ENCODE data around the gene CLIP4. TPM values are rescaled to one million over a fixed set of nuclear protein-coding genes. Genes with fewer than 3 reads are reported as not detected.
"Not testable (repeated sequence)": the region's sequence is repeated elsewhere in the genome, so short reads cannot be mapped to it uniquely, and the experiment has no call there.

CLIP4 gene
- total RNA-seq, 2 experiments from 2014 or later = 25.1 to 26.6 TPM

- Mint-ChIP-seq H3K9me3 (peaks cover 10% of the 10 kb centered on the region), H3K4me1 (ENCODE audit: low read depth) (no peaks in the 10 kb centered on the region), H3K27ac (no peak overlapping the region), H3K27me3 (ENCODE audit: low read depth) (no peaks in the 10 kb centered on the region), H3K36me3 (ENCODE audit: low read depth) (no peaks in the 10 kb centered on the region), H3K4me3 (no peak overlapping the region)
- CTCF ChIA-PET = no interaction called here
- no peak for DNase-seq
- intact Hi-C loops (cut with micrococcal nuclease) = no loop called here
Measured at GRCh38 chr2:29079887-29080286, 35.3 kb upstream of the CLIP4 start.

GRCh38 chr2:29080886-29081743 lies 34.1 kb upstream of the CLIP4 start:
- CTCF ChIA-PET = interaction anchor here (0.6 kb wide), 1 partner anchor 116 kb away, joined by 4 read pairs; no protein-coding TSS in a partner anchor
- Mint-ChIP-seq H3K4me3 (no peak overlapping the region), H3K27ac (no peak overlapping the region)

GRCh38 chr2:29082804-29083495 lies 32.3 kb upstream of the CLIP4 start:
- Mint-ChIP-seq H3K27me3 (ENCODE audit: low read depth) (no peaks in the 10 kb centered on the region), H3K4me3 (no peak overlapping the region), H3K27ac (no peak overlapping the region), H3K9me3 (peaks cover 10% of the 10 kb centered on the region), H3K4me1 (ENCODE audit: low read depth) (no peaks in the 10 kb centered on the region), H3K36me3 (ENCODE audit: low read depth) (no peaks in the 10 kb centered on the region)
- CTCF ChIA-PET = no interaction called here
- intact Hi-C loops (cut with micrococcal nuclease) = no loop called here
- DNase-seq = no peak

More at GRCh38 chr2:29080886-29081743, 34.1 kb upstream of the CLIP4 start:
- intact Hi-C loops (cut with micrococcal nuclease) = no loop called here
- H3K36me3 Mint-ChIP-seq (ENCODE audit: low read depth) = no peaks in the 10 kb centered on the region
- no peaks in the 10 kb centered on the region for H3K4me1 Mint-ChIP-seq (ENCODE audit: low read depth)
- DNase-seq = no peak
- H3K27me3 Mint-ChIP-seq (ENCODE audit: low read depth) = no peaks in the 10 kb centered on the region
- H3K9me3 Mint-ChIP-seq = peaks cover 10% of the 10 kb centered on the region

GRCh38 chr2:29084554-29084953 lies 30.7 kb upstream of the CLIP4 start:
- intact Hi-C loops (cut with micrococcal nuclease) = no loop called here
- Mint-ChIP-seq H3K27ac (no peak overlapping the region), H3K4me3 (no peak overlapping the region), H3K4me1 (ENCODE audit: low read depth) (no peaks in the 10 kb centered on the region), H3K27me3 (ENCODE audit: low read depth) (no peaks in the 10 kb centered on the region), H3K9me3 (peaks cover 6% of the 10 kb centered on the region), H3K36me3 (ENCODE audit: low read depth) (no peaks in the 10 kb centered on the region)
- DNase-seq = no peak
- CTCF ChIA-PET = no interaction called here

GRCh38 chr2:29090311-29090710 lies 24.9 kb upstream of the CLIP4 start:
- CTCF ChIA-PET; H3K27me3 Mint-ChIP-seq (ENCODE audit: low read depth); H3K4me3 Mint-ChIP-seq; H3K36me3 Mint-ChIP-seq (ENCODE audit: low read depth); H3K4me1 Mint-ChIP-seq (ENCODE audit: low read depth); H3K27ac Mint-ChIP-seq; DNase-seq; H3K9me3 Mint-ChIP-seq; intact Hi-C loops (cut with micrococcal nuclease): not testable (repeated sequence)

GRCh38 chr2:29096969-29097368 lies 18.2 kb upstream of the CLIP4 start:
- no peak overlapping the region for H3K4me3 Mint-ChIP-seq
- DNase-seq = no peak
- no peaks in the 10 kb centered on the region for H3K36me3 Mint-ChIP-seq (ENCODE audit: low read depth)
- H3K4me1 Mint-ChIP-seq (ENCODE audit: low read depth) = no peaks in the 10 kb centered on the region
- no peaks in the 10 kb centered on the region for H3K27me3 Mint-ChIP-seq (ENCODE audit: low read depth)
- H3K27ac Mint-ChIP-seq = no peak overlapping the region
- H3K9me3 Mint-ChIP-seq = no peaks in the 10 kb centered on the region
- CTCF ChIA-PET = interaction anchor here (0.7 kb wide), 1 partner anchor 38 kb away, joined by 3 read pairs; no protein-coding TSS in a partner anchor
- intact Hi-C loops (cut with micrococcal nuclease) = no loop called here

- H3K9me3 Mint-ChIP-seq = no peaks in the 10 kb centered on the region
- intact Hi-C loops (cut with micrococcal nuclease) = no loop called here
- CTCF ChIA-PET = no interaction called here
- no peak overlapping the region for H3K27ac Mint-ChIP-seq
- H3K4me1 Mint-ChIP-seq (ENCODE audit: low read depth) = peaks cover 2% of the 10 kb centered on the region
- no peak for DNase-seq
- H3K27me3 Mint-ChIP-seq (ENCODE audit: low read depth) = no peaks in the 10 kb centered on the region
- no peak overlapping the region for H3K4me3 Mint-ChIP-seq
- no peaks in the 10 kb centered on the region for H3K36me3 Mint-ChIP-seq (ENCODE audit: low read depth)
Measured at GRCh38 chr2:29097569-29097968, 17.6 kb upstream of the CLIP4 start.

- Mint-ChIP-seq H3K27me3 (ENCODE audit: low read depth) (no peaks in the 10 kb centered on the region), H3K4me3 (no peak overlapping the region), H3K36me3 (ENCODE audit: low read depth) (no peaks in the 10 kb centered on the region), H3K27ac (no peak overlapping the region), H3K9me3 (no peaks in the 10 kb centered on the region), H3K4me1 (ENCODE audit: low read depth) (peaks cover 2% of the 10 kb centered on the region)
- intact Hi-C loops (cut with micrococcal nuclease) = no loop called here
- no peak for DNase-seq
- CTCF ChIA-PET = no interaction called here
Measured at GRCh38 chr2:29100564-29100963, 14.7 kb upstream of the CLIP4 start.

- no peak for DNase-seq
- Mint-ChIP-seq H3K4me1 (ENCODE audit: low read depth) (peaks cover 2% of the 10 kb centered on the region), H3K9me3 (no peaks in the 10 kb centered on the region), H3K4me3 (no peak overlapping the region), H3K27me3 (ENCODE audit: low read depth) (no peaks in the 10 kb centered on the region), H3K36me3 (ENCODE audit: low read depth) (no peaks in the 10 kb centered on the region), H3K27ac (no peak overlapping the region)
- CTCF ChIA-PET = interaction anchor here (0.6 kb wide), 1 partner anchor 18 kb away, joined by 5 read pairs; no protein-coding TSS in a partner anchor
- intact Hi-C loops (cut with micrococcal nuclease) = no loop called here
Measured at GRCh38 chr2:29104688-29105087, 10.5 kb upstream of the CLIP4 start.

GRCh38 chr2:29105375-29105774 lies 9.8 kb upstream of the CLIP4 start:
- Mint-ChIP-seq H3K27ac (no peak overlapping the region), H3K36me3 (ENCODE audit: low read depth) (no peaks in the 10 kb centered on the region), H3K27me3 (ENCODE audit: low read depth) (no peaks in the 10 kb centered on the region), H3K4me1 (ENCODE audit: low read depth) (peaks cover 4% of the 10 kb centered on the region), H3K4me3 (no peak overlapping the region), H3K9me3 (no peaks in the 10 kb centered on the region)
- intact Hi-C loops (cut with micrococcal nuclease) = no loop called here
- CTCF ChIA-PET = no interaction called here
- no peak for DNase-seq

GRCh38 chr2:29106256-29106655 lies 9.0 kb upstream of the CLIP4 start:
- H3K27ac Mint-ChIP-seq = no peak overlapping the region
- CTCF ChIA-PET = interaction anchor here (1.6 kb wide), 1 partner anchor 94 kb away, joined by 4 read pairs; no protein-coding TSS in a partner anchor
- no peaks in the 10 kb centered on the region for H3K27me3 Mint-ChIP-seq (ENCODE audit: low read depth)
- intact Hi-C loops (cut with micrococcal nuclease) = loop anchor here (2.0 kb wide), 1 partner anchor 91 kb away; no protein-coding TSS in a partner anchor
- no peaks in the 10 kb centered on the region for H3K9me3 Mint-ChIP-seq
- no peak for DNase-seq
- H3K4me1 Mint-ChIP-seq (ENCODE audit: low read depth) = peaks cover 10% of the 10 kb centered on the region
- H3K36me3 Mint-ChIP-seq (ENCODE audit: low read depth) = no peaks in the 10 kb centered on the region
- no peak overlapping the region for H3K4me3 Mint-ChIP-seq

GRCh38 chr2:29106980-29107388 lies 8.2 kb upstream of the CLIP4 start:
- Mint-ChIP-seq H3K27me3 (ENCODE audit: low read depth) (no peaks in the 10 kb centered on the region), H3K27ac (no peak overlapping the region), H3K4me1 (ENCODE audit: low read depth) (peaks cover 10% of the 10 kb centered on the region), H3K4me3 (no peak overlapping the region), H3K9me3 (no peaks in the 10 kb centered on the region), H3K36me3 (ENCODE audit: low read depth) (no peaks in the 10 kb centered on the region)
- no peak for DNase-seq
- CTCF ChIA-PET = interaction anchor here (1.6 kb wide), 1 partner anchor 95 kb away, joined by 4 read pairs; no protein-coding TSS in a partner anchor
- intact Hi-C loops (cut with micrococcal nuclease) = loop anchor here (2.0 kb wide), 1 partner anchor 90 kb away; no protein-coding TSS in a partner anchor
